GM18508 (cell line): ENCODE data around the gene TGM4.
"Not testable (repeated sequence)": the region's sequence is repeated elsewhere in the genome, so short reads cannot be mapped to it uniquely, and the experiment has no call there.

ENCODE experiments used
- ATAC-seq: cut with Tn5 transposase; IDR thresholded peaks from one replicate; pipeline ENCODE4 v1.9.1; 2021; ENCODE audit warnings: moderate number of reproducible peaks; ENCODE audit not compliant: insufficient read depth, unreplicated experiment

The TGM4 gene

GRCh38 chr3:44874308-44874707 is at the start of gene TGM4:
Gene TGM4 (plus strand): TSS chr3:44874608. CDS start chr3:44874679, 71 bp downstream.
- no peak for ATAC-seq

- no peak for ATAC-seq
Measured at GRCh38 chr3:44825264-44825925, 49.0 kb upstream of the TGM4 start.

- no peak for ATAC-seq
Measured at GRCh38 chr3:44827196-44827595, 47.2 kb upstream of the TGM4 start.

GRCh38 chr3:44831232-44831631 is 43.2 kb upstream of the TGM4 start:
- no peak for ATAC-seq

- no peak for ATAC-seq
Measured at GRCh38 chr3:44832032-44832431, 42.4 kb upstream of the TGM4 start.

- ATAC-seq = no peak
Measured at GRCh38 chr3:44832965-44833364, 41.4 kb upstream of the TGM4 start.

- ATAC-seq = no peak
Measured at GRCh38 chr3:44833394-44833793, 41.0 kb upstream of the TGM4 start.

GRCh38 chr3:44835684-44836083 is 38.7 kb upstream of the TGM4 start:
- no peak for ATAC-seq

GRCh38 chr3:44842376-44842775 is 32.0 kb upstream of the TGM4 start:
- ATAC-seq = no peak

GRCh38 chr3:44845528-44846520 is 28.6 kb upstream of the TGM4 start:
- ATAC-seq = no peak

GRCh38 chr3:44848634-44849033 is 25.8 kb upstream of the TGM4 start:
- no peak for ATAC-seq

GRCh38 chr3:44856663-44857062 is 17.7 kb upstream of the TGM4 start:
- ATAC-seq = not testable (repeated sequence)

GRCh38 chr3:44860117-44860516 is 14.3 kb upstream of the TGM4 start:
- no peak for ATAC-seq

- ATAC-seq = peak; percentile 70
Measured at GRCh38 chr3:44861412-44862225, 12.8 kb upstream of the TGM4 start, which contains the start of gene TMEM42. Gene TMEM42 (plus strand): TSS chr3:44861912. CDS start chr3:44861925, 13 bp downstream.

- ATAC-seq = no peak
Measured at GRCh38 chr3:44862226-44862637, 12.2 kb upstream of the TGM4 start.

GRCh38 chr3:44865272-44866035 is 9.0 kb upstream of the TGM4 start:
- ATAC-seq = no peak

- ATAC-seq = no peak
Measured at GRCh38 chr3:44867421-44868111, 6.8 kb upstream of the TGM4 start.

- ATAC-seq = no peak
Measured at GRCh38 chr3:44870375-44871061, 3.9 kb upstream of the TGM4 start.

GRCh38 chr3:44875596-44875995 is 1.2 kb downstream of the TGM4 start:
- no peak for ATAC-seq
